Measurements from ENCODE around the gene NIPA2. TPM values are rescaled to one million over a fixed set of nuclear protein-coding genes. Genes with fewer than 3 reads are reported as not detected.
A peak's percentile ranks its signal among the peaks of the same experiment; 100 is the strongest.

NIPA2 gene
- total RNA-seq, 1 donor, result 69.1 TPM

- DNase-seq (ENCODE audit: low read depth), result peak; percentile 98
- no peak overlapping the region for H3K4me3 ChIP-seq (ENCODE audit: low read depth, low read length)
- no peak for TF ChIP-seq CTCF (IDR thresholded peaks at IDR 0.05; ENCODE audit: insufficient read depth, low read depth, low read length)
Measured at GRCh38 chr15:22888120-22888859, 49.8 kb downstream of the NIPA2 start.

GRCh38 chr15:22889146-22889818 is 50.8 kb downstream of the NIPA2 start:
- no peak for TF ChIP-seq CTCF (IDR thresholded peaks at IDR 0.05; ENCODE audit: insufficient read depth, low read depth, low read length)
- DNase-seq (ENCODE audit: low read depth), result no peak
- H3K4me3 ChIP-seq (ENCODE audit: low read depth, low read length), result no peak overlapping the region

- no peak for DNase-seq (ENCODE audit: low read depth)
- no peak overlapping the region for H3K4me3 ChIP-seq (ENCODE audit: low read depth, low read length)
- no peak for TF ChIP-seq CTCF (IDR thresholded peaks at IDR 0.05; ENCODE audit: insufficient read depth, low read depth, low read length)
Measured at GRCh38 chr15:22890296-22890695, 51.8 kb downstream of the NIPA2 start.

GRCh38 chr15:22891426-22892210 is 53.2 kb downstream of the NIPA2 start:
- TF ChIP-seq CTCF (IDR thresholded peaks at IDR 0.05; ENCODE audit: insufficient read depth, low read depth, low read length), result no peak
- no peak for DNase-seq (ENCODE audit: low read depth)
- H3K4me3 ChIP-seq (ENCODE audit: low read depth, low read length), result no peak overlapping the region

GRCh38 chr15:22892333-22892732 is 53.9 kb downstream of the NIPA2 start:
- no peak for DNase-seq (ENCODE audit: low read depth)
- TF ChIP-seq CTCF (IDR thresholded peaks at IDR 0.05; ENCODE audit: insufficient read depth, low read depth, low read length), result no peak

GRCh38 chr15:22893081-22893480 is 54.6 kb downstream of the NIPA2 start:
- no peak for TF ChIP-seq CTCF (IDR thresholded peaks at IDR 0.05; ENCODE audit: insufficient read depth, low read depth, low read length)
- no peak overlapping the region for H3K4me3 ChIP-seq (ENCODE audit: low read depth, low read length)
- no peak for DNase-seq (ENCODE audit: low read depth)

More at GRCh38 chr15:22892333-22892732, 53.9 kb downstream of the NIPA2 start:
- no peak overlapping the region for H3K4me3 ChIP-seq (ENCODE audit: low read depth, low read length)

Measured in fibroblast of villous mesenchyme (primary cell).